Measurements from ENCODE around the gene LRRC3C.
A peak's percentile ranks its signal among the peaks of the same experiment; 100 is the strongest.

Gene LRRC3C

GRCh38 chr17:39980351-39981206 is 53.0 kb downstream of the LRRC3C start, which contains the start of gene PSMD3:
TSS of gene PSMD3 (plus strand) at chr17:39980807. CDS start at chr17:39980971, 164 bp downstream.
- DNase-seq = peak; percentile 99

GRCh38 chr17:39981207-39981741 is 53.7 kb downstream of the LRRC3C start:
- DNase-seq = no peak

DNA sequence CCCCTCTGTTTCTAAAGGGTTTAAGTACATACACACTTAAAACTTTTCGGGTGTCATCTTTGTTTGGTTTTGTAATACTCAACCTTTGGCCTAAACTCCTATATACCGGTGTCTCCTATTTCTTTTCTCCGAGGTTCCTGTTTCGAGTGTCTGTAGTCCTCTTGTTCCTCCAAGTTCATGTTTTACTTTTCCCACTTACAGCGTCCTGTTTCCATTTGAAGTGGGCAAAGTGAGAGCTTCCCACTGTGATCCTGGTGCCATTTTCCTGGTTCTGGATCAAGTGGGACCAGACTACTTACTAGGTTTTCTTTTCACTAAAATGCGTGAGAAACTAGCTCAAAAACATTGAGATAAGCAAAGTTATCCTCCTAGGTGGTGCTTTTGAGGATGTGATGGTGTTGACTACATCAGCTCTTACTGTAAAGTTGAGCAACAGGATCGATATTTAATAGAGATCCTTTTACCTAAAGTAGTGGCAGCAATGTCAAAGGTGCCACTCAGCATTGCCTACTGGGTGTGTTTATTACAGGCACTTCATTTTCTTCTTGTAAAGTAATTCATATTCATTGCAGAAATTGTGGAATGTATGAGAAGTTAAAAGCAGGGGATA is 54.3 kb downstream of the LRRC3C start:
- no peak for DNase-seq

- no peak for DNase-seq
These were observed 60.8 kb downstream of the LRRC3C start for GRCh38 chr17:39988206-39988810.

GRCh38 chr17:39994448-39994847 is 66.9 kb downstream of the LRRC3C start:
- DNase-seq = no peak
